ENCODE measurements around the gene BTN1A1.

BTN1A1 gene

DNA sequence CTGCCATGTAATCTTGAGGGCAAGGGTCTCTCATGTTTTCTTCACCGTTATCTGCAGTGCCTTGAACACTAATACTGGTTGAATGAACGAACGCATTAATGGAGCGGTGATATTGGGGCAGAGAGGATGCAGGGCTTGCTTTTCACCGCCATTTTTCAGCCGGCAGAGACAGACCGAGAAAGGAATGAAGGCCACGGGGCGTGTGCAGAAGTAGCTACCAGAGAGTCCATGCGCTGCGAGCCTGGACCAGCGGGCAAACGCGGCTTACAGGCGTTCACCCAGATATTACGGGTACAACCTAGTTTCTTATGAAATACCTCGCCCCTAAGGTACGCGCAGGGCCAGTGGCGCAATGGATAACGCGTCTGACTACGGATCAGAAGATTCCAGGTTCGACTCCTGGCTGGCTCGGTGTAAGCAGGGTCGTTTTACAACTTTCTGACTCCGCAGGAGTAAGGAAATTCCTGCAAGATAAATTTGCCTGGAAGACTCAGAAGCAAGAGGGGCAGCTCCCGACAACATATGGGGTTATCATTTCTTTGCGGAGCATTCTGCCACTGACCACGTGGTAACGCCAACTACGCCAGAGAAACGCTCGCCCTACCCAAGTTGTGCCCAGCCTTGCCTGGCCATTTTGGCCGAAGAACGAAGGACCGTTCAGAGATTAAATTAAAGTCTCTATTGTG is 37.2 kb downstream of the BTN1A1 start:
- peaks cover 57% of the 10 kb centered on the region for H3F3A ChIP-seq (ENCODE audit: insufficient read depth, low read length)
- peak overlapping the region; percentile 96 for H3K4me3 ChIP-seq (ENCODE audit: low read length)
- DNase-seq = peak; percentile 88
- no peaks in the 10 kb centered on the region for H3K36me3 ChIP-seq (replicated peaks; ENCODE audit: insufficient read depth, low read length)
- H3K4me1 ChIP-seq (ENCODE audit: low read length) = peaks cover 30% of the 10 kb centered on the region
- peak overlapping the region; percentile 91 for H3K9ac ChIP-seq (ENCODE audit: low read length)
- H3K4me2 ChIP-seq (ENCODE audit: low read depth, low read length) = peak overlapping the region; percentile 97
- no peaks in the 10 kb centered on the region for H3K27me3 ChIP-seq (replicated peaks; ENCODE audit: insufficient read depth, low read length)
- no peaks in the 10 kb centered on the region for H3K9me2 ChIP-seq (replicated peaks; ENCODE audit: insufficient read depth, low read length)
- H2AFZ ChIP-seq (ENCODE audit: low read length) = peak overlapping the region; percentile 65
- no peaks in the 10 kb centered on the region for H3K9me3 ChIP-seq (replicated peaks; ENCODE audit: insufficient read depth, low read length)
- H3K79me2 ChIP-seq (ENCODE audit: low read length) = peaks cover 39% of the 10 kb centered on the region
- H3K27ac ChIP-seq (ENCODE audit: low read length) = peak overlapping the region; percentile 96
- no peak for TF ChIP-seq EZH2 (optimal IDR thresholded peaks at IDR 0.05; ENCODE audit: low read depth, low read length)
- TF ChIP-seq EZH2phosphoT487 (IDR thresholded peaks at IDR 0.05; ENCODE audit: low read length) = no peak
- TF ChIP-seq, protein P1, sequence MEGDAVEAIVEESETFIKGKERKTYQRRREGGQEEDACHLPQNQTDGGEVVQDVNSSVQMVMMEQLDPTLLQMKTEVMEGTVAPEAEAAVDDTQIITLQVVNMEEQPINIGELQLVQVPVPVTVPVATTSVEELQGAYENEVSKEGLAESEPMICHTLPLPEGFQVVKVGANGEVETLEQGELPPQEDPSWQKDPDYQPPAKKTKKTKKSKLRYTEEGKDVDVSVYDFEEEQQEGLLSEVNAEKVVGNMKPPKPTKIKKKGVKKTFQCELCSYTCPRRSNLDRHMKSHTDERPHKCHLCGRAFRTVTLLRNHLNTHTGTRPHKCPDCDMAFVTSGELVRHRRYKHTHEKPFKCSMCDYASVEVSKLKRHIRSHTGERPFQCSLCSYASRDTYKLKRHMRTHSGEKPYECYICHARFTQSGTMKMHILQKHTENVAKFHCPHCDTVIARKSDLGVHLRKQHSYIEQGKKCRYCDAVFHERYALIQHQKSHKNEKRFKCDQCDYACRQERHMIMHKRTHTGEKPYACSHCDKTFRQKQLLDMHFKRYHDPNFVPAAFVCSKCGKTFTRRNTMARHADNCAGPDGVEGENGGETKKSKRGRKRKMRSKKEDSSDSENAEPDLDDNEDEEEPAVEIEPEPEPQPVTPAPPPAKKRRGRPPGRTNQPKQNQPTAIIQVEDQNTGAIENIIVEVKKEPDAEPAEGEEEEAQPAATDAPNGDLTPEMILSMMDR (IDR thresholded peaks at IDR 0.05; ENCODE audit: low read length) = no peak
- H4K20me1 ChIP-seq (ENCODE audit: insufficient read depth, low read length) = no peaks in the 10 kb centered on the region

DNA sequence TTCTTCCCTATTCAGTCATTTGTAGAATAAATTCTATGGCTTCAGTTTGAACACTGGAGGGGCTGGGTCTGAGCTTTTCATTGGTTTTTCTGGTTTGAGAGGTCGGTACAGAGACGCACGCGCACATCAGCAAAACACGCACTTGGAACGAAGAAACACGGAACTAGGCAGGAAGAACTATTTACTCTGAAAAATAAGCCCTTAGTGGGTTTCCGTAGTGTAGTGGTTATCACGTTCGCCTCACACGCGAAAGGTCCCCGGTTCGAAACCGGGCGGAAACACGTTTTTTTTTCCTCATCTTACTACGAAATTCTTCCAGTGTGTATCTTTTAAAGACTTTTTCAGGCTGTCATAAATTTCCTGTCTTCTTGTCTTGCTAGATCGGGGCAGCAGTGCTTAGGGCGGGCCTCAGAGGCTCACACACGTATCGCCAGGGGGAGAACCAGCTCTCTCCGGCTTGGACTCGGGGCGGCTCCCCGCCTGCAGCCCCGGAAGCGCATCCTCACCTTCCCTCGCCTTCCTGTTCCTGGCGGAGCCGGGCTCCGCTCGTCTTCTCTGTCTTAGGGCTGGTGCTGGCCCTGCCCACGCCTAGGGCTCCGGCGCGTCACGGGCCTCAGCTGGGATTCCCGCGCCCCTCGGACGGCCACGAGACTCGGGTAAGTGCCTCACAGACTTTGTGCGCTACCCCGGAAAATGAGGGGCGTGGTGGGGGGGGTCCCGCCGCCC is 37.9 kb downstream of the BTN1A1 start, which contains the start of gene HMGN4:
Gene HMGN4 (plus strand): TSS at position 521 of the 726 bp plus-strand sequence. CDS start 6,841 bp downstream, outside the sequence.
- Histone ChIP-seq H3K27me3 (replicated peaks; ENCODE audit: insufficient read depth, low read length) (no peaks in the 10 kb centered on the region), H4K20me1 (ENCODE audit: insufficient read depth, low read length) (no peaks in the 10 kb centered on the region), H3K79me2 (ENCODE audit: low read length) (peaks cover 46% of the 10 kb centered on the region), H3K36me3 (replicated peaks; ENCODE audit: insufficient read depth, low read length) (no peaks in the 10 kb centered on the region), H3K9ac (ENCODE audit: low read length) (peak within 1 kb of the TSS; percentile 91), H3F3A (ENCODE audit: insufficient read depth, low read length) (peaks cover 50% of the 10 kb centered on the region), H3K9me3 (replicated peaks; ENCODE audit: insufficient read depth, low read length) (no peaks in the 10 kb centered on the region), H3K9me2 (replicated peaks; ENCODE audit: insufficient read depth, low read length) (no peaks in the 10 kb centered on the region), H3K27ac (ENCODE audit: low read length) (peak within 1 kb of the TSS; percentile 96), H3K4me3 (ENCODE audit: low read length) (peak within 1 kb of the TSS; percentile 96), H3K4me2 (ENCODE audit: low read depth, low read length) (peak within 1 kb of the TSS; percentile 97), H2AFZ (ENCODE audit: low read length) (peak within 1 kb of the TSS; percentile 78), H3K4me1 (ENCODE audit: low read length) (peaks cover 26% of the 10 kb centered on the region)
- TF ChIP-seq, protein P1 (IDR thresholded peaks at IDR 0.05; ENCODE audit: low read length) = peak; percentile 8; the same call in 1 of the 2 replicates
- TF ChIP-seq EZH2phosphoT487 (IDR thresholded peaks at IDR 0.05; ENCODE audit: low read length) (no peak), EZH2 (optimal IDR thresholded peaks at IDR 0.05; ENCODE audit: low read depth, low read length) (no peak)
- peak; percentile 90 for DNase-seq

DNA sequence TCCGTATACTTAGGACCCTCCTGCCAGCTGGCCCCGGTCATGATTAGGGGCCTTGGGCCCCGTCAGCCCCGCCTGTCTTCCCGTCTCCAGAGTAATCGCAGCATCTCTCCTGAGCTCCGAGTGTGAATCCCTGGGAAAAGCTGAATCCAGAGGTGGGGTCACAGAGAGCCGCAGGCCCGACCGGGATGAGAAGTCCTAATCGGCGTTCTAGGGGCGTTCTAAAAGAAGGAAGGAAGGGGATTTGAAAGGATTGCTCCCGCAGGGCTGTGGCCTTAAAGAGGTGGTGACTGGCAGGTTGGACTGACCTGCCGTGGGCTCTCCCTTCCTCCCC is 38.4 kb downstream of the BTN1A1 start:
- Histone ChIP-seq H3K9me2 (replicated peaks; ENCODE audit: insufficient read depth, low read length) (no peaks in the 10 kb centered on the region), H3K27ac (ENCODE audit: low read length) (peak overlapping the region; percentile 96), H2AFZ (ENCODE audit: low read length) (peak overlapping the region; percentile 78), H3K36me3 (replicated peaks; ENCODE audit: insufficient read depth, low read length) (no peaks in the 10 kb centered on the region), H3K79me2 (ENCODE audit: low read length) (peaks cover 48% of the 10 kb centered on the region), H4K20me1 (ENCODE audit: insufficient read depth, low read length) (no peaks in the 10 kb centered on the region), H3K27me3 (replicated peaks; ENCODE audit: insufficient read depth, low read length) (no peaks in the 10 kb centered on the region), H3F3A (ENCODE audit: insufficient read depth, low read length) (peaks cover 46% of the 10 kb centered on the region), H3K9ac (ENCODE audit: low read length) (peak overlapping the region; percentile 91), H3K4me2 (ENCODE audit: low read depth, low read length) (peak overlapping the region; percentile 97), H3K4me1 (ENCODE audit: low read length) (peaks cover 26% of the 10 kb centered on the region), H3K9me3 (replicated peaks; ENCODE audit: insufficient read depth, low read length) (no peaks in the 10 kb centered on the region), H3K4me3 (ENCODE audit: low read length) (peak overlapping the region; percentile 96)
- DNase-seq = peak; percentile 18
- TF ChIP-seq EZH2 (optimal IDR thresholded peaks at IDR 0.05; ENCODE audit: low read depth, low read length) = no peak
- TF ChIP-seq EZH2phosphoT487 (IDR thresholded peaks at IDR 0.05; ENCODE audit: low read length) = no peak
- TF ChIP-seq, protein P1 (IDR thresholded peaks at IDR 0.05; ENCODE audit: low read length) = no peak

Measured in MM.1S (cell line).